Peyer's patch (tissue), 4 donors: ENCODE results near the gene OMG.

ENCODE experiments used
- CTCF ChIP-seq, 6 experiments: fragments of 450-650 bp in 4 of 6; fragments of 200-600 bp in 2 of 6; sonication (generic) in 1 of 6; IDR thresholded peaks; one replicate each; pipeline ENCODE4 v1.5.1; 2017 to 2019; ENCODE audit warnings: antibody characterized with exemption in 6 of 6, mild to moderate bottlenecking in 3 of 6, moderate library complexity in 1 of 6
- POLR2A ChIP-seq, 2 donors: fragments of 450-650 bp; IDR thresholded peaks; one replicate each; pipeline ENCODE4 v1.5.1; 2017; ENCODE audit warnings: antibody characterized with exemption in 2 of 2, mild to moderate bottlenecking in 2 of 2, moderate library complexity in 2 of 2

GRCh38 chr17:31294820-31295488 is 2.1 kb downstream of the OMG start:
- TF ChIP-seq POLR2A (IDR thresholded peaks at IDR 0.05) (no peak), CTCF (IDR thresholded peaks at IDR 0.05) (no peak)
